NCI-H1417 treated with DMSO at 0.1 percent for 48 hours (cell line): Measurements from ENCODE around the gene CCT4.
A peak's percentile ranks its signal among the peaks of the same experiment; 100 is the strongest.
"Not testable (repeated sequence)": the region's sequence is repeated elsewhere in the genome, so short reads cannot be mapped to it uniquely, and the experiment has no call there.

Experiments
- DNase-seq: peaks from one replicate; lab custom pipeline; 2025; lab: John Stamatoyannopoulos, UW

CCT4 gene

DNA sequence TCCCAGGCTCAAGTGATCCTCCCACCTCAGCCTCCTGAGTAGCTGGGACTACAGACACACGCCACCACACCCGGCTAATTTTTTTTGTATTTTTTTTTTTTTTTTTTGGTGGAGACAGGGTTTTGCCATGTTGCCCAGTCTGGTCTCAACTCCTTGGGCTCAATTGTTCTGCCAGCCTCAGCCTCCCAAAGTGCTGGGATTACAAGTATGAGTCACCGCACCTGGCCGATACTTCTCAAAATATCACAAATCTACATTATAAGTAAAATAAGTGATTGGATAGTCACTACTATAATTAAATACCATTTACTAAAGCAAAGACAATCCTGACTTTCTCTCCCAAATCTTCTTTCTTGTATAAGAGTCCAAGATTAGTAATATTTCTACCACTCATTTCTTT, 9.1 kb downstream of the CCT4 start:
- DNase-seq = not testable (repeated sequence)

DNA sequence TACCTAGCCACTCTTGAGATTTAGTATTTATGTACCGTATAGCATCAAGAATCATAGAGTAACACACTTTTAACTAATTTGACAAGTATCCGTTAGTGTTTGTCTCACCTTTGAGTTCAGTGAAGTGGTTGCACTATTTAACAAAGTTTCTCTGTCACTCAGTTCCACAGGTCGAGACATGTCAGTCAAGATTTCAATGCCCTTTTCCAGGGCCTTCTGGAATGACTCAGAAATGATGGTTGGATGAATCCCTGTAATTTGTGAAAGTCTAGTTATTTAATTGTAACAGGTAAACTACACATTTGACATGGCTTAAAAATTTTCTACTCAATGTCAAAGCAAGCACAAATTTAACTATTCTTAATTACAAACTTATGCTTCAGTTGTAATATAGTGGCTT, 9.7 kb downstream of the CCT4 start:
- no peak for DNase-seq

DNA sequence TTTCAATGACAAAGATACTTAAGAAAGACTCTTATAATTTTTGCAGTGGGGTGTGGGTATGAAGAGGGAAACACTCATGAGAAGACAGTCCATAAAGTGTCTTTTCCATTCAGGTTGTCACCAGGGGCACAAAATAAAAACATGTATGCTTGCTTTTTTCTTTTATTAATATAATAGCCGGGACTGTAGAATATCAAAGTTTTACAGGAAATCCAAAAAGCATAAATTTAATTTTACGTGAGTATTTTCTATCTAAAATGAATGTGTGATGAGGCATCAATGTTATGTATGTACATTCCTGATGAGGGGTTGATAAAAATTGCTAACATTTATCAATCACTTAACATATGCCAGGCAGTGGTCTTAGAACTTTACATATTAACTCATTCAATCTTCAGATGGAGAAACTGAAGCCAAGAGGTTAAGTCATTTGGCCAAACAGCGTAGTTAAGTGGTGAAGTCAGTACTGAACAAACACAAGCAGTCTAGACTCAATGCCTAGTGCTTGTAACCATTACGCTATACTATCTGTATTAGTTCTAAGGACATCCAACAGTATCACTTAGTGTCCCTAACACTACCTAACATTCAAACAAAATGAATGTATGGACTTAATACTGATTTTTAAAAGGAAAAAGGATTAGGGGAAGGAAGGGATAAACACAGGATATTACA, 10.7 kb downstream of the CCT4 start:
- DNase-seq = no peak

DNA sequence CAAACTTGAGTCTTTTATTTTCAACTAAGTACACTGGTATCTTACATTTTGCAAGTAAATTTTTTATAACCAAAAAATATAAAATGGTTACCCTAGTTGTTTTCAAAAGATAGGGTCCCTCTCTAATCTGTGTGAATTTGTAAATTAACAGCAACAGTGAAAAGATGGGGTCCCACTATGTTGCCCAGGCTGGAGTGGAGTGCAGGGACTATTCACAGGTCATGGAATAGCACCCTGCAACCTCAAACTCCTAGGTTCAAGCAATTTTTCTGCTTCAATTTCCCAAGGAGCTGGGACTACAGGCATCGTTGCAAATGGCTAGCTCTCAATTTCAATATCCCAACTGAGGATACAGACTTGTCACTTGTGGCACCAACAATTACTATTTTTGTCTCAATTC, 12.1 kb downstream of the CCT4 start:
- DNase-seq = no peak

DNA sequence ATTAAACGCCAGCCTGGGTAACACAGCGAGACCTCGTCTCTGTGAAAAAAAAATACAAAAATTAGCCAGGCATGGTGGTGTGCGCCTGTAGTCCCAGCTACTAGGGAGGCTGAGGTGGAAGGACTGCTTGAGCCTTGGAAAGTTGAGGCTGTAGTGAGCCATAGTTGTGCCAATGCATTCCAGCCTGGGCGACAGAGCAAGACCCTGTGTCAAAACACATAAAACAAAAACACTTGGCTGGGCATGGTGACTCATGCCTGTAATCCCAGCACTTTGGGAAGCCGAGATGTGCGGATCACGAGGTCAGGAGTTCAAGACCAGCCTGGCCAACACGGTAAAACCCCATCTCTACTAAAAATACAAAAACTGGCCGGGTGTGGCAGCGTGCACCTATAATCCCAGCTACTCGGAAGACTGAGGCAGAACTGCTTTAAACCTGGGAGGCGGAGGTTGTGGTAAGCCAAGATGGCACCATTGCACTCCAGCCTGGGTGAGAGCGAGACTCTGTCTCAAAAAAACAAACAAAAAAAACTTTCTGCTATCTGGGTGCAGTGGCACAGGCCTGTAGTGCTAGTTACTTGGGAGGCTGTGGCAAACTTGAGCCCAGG, 21.9 kb downstream of the CCT4 start:
- not testable (repeated sequence) for DNase-seq

DNA sequence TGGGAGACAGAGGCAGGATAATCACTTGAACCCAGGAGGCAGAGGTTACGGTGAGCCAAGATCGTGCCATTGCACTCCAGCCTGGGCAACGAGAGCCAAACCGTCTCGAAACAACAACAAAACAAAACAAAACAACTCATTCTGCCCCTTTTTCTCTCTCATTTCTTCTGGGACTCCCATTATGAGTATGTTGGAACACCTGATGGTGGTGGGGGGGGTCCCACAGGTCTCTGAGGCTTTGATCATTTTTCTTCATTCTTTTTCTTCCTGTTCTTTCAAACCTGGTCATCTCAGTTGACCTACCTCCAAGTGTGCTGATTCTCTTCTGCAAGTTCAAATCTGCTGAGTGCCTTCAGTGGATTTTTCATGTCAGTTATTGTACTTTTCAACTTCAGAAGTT, 26.4 kb downstream of the CCT4 start:
- DNase-seq = no peak

DNA sequence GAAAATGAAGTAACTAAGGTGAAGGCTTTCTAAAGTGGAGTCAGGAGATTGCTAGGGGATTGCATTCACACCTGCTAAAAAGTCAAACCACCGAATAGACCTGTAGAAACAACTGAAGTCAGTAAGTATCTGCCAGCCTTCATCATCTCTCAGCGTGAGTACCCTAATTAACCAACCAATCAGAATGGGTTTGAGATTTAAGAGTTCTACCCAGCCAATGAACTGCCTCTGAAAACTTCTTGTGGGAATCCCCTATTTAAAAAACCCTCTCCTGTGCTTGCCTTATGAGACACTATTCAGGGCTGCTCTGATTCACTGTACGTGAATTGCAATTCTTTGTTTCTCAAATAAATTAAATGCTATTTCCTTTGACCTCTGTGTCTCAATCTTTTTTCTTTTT, 31.2 kb downstream of the CCT4 start:
- no peak for DNase-seq

DNA sequence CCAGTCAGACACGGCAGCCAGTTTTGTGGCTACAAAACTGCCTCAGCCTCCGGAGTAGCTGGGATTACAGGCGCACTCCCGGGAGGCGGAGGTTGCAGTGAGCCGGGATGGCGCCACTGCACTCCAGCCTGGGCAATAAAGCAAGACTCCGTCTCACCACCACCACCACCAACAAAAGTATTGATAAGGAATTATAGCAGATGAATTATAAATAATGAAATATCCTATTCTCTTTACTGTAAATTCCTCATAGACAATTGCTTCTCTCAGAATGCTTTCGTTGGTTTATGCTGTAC, 33.2 kb downstream of the CCT4 start:
- DNase-seq = no peak

DNA sequence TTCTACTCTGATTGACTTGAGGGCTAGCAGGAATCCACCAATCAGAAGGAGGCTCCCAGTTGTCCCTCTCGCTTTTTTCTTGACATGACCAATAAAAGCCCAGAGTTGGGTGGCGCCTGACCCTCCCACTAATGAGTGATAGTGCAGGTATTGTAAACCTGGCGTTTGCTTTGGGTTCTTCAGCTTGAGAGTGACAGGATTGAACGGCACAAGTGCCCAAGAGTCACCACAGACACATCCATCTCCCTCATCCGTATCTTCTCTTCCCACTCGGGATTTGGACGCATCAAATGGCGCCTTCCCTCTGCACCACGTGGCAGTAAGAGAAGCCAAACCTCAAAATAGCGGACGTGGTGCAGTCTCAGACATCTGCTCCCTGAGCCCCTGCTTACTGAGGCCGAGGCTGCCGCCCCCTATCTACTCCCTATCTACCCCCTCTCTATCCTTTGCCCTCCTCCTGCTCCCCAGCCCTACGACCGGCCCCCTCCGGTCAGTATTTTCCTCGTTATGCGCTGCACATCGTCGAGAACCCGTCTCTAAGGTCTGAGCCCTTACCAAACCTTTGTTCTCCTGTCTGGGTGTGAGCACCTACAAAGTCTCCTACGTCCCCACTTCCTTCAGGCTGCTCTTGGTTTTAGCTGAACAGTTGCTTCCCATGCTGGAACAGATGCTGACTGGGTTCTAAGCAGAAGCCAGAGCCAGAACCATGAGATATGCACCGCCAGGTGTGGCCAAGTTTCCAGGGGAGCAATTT, 33.7 kb downstream of the CCT4 start:
- DNase-seq = peak; percentile 95

DNA sequence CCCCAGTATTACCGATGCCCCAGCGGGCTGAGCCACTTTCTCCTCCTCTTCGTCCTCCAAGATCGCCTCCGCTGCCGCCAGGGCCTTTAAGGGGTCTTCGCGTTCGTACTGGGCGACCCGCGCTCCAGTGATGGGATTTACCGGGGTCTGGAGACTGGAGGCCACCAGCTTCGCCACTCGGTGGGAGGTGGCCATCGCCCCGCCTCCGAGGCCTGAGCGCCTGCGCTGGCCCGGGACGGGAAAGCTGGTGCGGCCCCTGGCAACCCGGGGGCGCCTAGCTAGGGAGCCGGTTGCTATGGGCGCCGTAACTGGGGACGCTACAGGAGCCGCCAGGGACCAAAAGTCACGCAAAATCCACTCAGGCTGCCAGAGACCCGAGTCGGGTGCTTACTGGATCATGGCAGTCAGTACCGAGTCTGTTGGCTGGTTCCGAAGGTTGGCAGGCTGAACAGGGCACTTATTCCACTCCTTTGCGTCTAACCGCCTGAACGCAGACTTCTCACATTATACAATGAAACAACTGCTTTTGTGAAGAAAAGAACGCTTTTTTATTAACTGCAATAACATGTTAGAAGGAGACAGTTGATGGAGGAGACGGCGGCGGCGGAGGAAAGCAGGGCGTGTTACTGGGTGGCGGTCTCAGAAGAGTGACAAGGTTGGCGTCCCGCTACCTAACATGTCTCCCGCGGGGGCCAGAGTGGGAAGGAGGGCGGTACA, 34.5 kb downstream of the CCT4 start, which contains the start of gene FAM161A:
Gene FAM161A (minus strand): TSS at position 214 of the 717 bp plus-strand sequence. CDS start 19 bp downstream, at position 195.
- DNase-seq = peak; percentile 72

DNA sequence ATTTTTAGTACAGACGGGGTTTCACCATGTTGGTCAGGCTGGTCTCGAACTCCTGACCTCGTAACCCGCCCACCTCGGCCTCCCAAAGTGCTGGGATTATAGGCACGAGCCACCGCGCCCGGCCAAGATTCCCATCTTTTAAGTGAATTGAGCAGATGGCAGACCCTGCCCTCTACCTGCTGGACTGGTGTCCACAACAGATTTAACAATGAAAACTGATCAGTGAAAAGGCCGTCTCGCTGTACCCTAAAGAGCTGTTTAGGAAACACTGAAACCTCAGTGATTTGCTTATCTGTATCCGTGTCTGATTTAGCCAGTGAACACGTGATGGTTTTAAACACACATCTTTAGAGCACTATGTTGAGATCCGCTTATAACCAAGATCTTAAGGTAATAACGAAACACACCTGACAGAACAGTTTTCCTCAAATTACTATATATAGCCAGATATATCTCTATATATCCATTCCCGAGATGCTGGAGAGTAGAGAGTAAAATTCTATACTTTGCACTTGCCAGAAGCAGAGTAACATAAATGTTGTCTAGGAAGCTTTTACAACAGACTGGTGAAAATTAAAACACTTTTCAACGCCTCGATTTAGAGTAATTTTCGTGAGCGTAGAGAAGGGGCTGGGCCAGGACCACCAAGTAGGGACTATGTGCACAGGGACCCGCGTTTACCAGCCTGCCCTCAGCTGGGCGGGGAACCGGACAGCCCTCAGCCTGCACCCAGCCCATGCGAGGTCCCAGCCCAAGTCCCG, 35.2 kb downstream of the CCT4 start:
- DNase-seq = no peak

DNA sequence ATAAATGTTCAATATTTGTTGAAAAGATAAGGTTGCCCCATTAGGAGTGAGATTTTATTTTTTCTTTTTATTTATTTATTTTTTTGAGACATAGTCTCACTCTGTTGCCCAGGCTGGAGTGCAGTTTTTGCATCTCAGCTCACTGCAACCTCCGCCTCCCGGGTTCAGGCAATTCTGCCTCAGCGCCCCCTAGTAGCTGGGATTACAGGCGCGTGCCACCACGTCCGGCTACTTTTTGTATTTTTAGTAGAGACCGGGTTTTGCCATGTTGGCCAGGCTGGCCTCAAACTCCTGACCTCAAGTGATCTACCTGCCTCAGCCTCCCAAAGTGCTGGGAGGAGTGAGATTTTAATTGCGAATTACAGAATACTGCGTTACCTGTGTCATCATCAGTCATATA, 37.2 kb downstream of the CCT4 start:
- not testable (repeated sequence) for DNase-seq

DNA sequence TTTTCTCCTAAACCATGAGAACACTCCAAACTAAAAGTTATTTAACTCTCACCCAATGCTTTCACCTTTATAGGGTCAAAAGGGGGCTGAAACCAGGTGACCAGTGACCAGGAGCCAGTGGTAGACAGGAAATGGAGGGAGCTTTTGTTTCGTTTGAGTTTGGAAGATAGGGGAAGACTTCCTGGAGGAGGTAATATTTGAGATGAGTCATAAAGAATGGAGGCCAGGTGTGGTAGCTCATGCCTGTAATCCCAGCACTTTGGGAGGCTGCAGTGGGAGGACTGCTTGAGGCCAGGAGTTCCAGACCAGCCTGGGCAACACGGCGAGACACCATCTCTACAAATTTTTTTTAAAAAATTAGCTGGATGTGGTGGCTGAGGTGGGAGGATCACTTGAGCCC, 43.1 kb downstream of the CCT4 start:
- no peak for DNase-seq

DNA sequence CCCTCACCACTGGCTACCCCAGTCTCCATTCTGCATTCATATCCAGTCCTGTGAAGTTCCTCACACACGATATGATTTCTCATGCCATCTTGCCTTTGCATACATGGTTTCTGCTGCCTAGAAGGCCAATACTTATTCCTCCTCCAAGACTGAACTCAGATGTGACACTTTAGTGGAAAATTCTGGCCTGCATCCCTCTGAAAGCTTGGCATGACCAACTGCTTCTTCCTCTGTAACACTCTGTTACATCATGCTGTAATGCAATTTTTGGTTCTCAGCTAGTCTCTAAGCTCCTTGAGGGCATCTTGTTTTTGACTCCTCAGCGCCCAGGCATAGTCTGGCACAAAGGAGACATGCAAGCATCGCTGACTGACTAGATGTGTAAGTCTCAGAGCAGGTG, 47.2 kb downstream of the CCT4 start:
- DNase-seq = no peak

DNA sequence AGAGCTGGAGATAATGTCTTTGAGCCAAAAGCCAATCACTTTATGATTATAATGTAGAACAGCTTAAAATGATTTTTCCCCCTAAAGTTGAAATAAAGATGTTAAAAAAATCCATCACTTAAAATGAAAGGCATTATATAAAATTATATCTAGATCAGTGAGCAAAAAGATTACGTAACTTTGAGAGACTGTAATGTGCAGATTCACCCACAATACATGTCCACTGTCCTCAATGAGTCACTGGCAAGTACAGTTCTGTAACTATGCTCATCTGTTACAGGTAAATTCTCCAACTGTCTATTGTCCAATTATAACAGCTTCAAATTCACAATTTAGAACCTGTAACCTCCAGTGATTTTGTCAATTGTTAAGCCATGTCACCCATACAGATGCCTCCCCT, 53.6 kb downstream of the CCT4 start:
- no peak for DNase-seq

DNA sequence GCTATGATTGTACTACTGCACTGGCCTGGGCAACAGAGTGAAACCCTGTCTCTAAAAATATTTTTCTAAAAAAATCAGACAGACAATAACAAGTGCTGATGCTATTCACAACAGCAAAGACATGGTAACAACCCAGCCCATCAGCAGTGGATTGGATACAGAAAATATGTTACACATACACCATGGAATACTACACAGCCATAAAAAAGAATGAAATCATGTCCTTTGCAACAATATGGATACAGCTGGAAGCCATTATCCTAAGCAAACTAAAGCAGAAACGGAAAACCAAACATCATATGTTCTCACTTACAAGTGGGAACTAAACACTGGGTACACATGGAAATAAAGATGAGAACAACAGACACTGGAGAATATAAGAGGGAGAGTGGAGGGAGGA, 54.5 kb downstream of the CCT4 start:
- DNase-seq = no peak

DNA sequence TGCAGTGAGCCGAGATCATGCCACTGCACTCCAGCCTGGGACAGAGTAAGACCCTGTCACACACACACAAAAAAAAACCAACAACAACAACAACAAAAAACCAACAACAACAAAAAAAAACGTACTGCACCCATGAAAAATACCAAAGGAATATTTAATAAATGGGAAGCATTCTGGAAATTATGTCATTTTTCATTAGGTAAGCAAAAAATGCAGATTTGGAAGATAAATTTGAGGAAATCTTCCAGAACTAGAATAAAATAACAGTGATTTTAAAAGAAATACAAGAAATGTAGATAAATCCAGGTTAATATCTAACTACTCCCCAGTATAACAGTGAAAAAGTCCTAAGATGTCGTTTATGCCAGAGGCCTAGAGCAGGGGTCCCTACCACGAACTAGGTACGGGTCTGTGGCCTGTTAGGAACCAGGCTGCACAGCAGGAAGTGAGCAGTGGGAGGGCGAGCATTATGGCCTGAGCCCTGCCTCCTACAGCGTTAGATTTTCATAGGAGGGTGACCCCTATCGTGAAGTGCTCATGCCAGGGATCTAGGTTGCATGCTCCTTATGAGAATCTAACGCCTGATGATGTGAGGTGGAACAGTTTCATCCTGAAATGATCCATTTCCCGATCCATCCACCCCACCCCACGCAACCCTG, 56.1 kb downstream of the CCT4 start:
- no peak for DNase-seq

DNA sequence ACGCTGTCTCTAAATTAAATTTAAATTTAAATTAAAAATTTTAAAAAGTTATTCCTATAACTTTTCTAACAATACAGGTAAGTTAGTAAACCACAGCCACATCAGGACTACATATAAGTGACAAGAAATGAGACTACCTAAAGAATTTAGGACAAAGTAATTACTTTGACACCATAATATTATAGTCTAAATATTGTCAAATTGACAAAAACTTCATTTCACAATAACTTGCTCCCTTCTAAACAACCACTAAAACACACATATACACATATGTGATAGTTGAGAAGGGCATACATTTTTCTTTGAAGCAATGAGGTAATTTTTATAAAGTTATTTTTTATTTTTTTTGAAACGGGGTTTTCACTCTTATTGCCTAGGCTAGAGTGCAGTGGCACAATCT, 66.2 kb downstream of the CCT4 start:
- no peak for DNase-seq
